Nephron progenitor cell (in vitro differentiated cells): Measurements from ENCODE around the gene DOK7.

Experiments
- DNase-seq: peaks from one replicate; pipeline ENCODE4 v3.0.0; 2021
- H3K27ac Mint-ChIP-seq: 2 replicates; pipeline ENCODE4 v1.8.0; 2021; ENCODE audit warnings: mild to moderate bottlenecking, moderate library complexity, mixed read lengths
- H3K27me3 Mint-ChIP-seq: 2 replicates; pipeline ENCODE4 v1.8.0; 2021; ENCODE audit warnings: mild to moderate bottlenecking, low read depth, mixed read lengths; ENCODE audit not compliant: poor library complexity
- H3K36me3 Mint-ChIP-seq: 2 replicates; pipeline ENCODE4 v1.8.0; 2021; ENCODE audit warnings: low read depth, mixed read lengths
- H3K4me1 Mint-ChIP-seq: 2 replicates; pipeline ENCODE4 v1.8.0; 2021; ENCODE audit warnings: mixed read lengths
- H3K4me3 Mint-ChIP-seq: 2 replicates; pipeline ENCODE4 v1.8.0; 2021; ENCODE audit warnings: mild to moderate bottlenecking, moderate library complexity, mixed read lengths
- H3K9me3 Mint-ChIP-seq: 2 replicates; pipeline ENCODE4 v1.8.0; 2021; ENCODE audit warnings: mild to moderate bottlenecking, moderate library complexity, mixed read lengths
- CTCF ChIP-seq: fragments of 200-600 bp; sonication (generic); IDR thresholded peaks from 2 replicates; pipeline ENCODE4 v1.5.0; 2021; ENCODE audit warnings: antibody characterized with exemption

The DOK7 gene

GRCh38 chr4:3416821-3417221 lies 46.3 kb upstream of the DOK7 start:
- peaks cover 41% of the 10 kb centered on the region for H3K36me3 Mint-ChIP-seq
- peaks cover 58% of the 10 kb centered on the region for H3K4me1 Mint-ChIP-seq
- H3K27me3 Mint-ChIP-seq: no peaks in the 10 kb centered on the region
- H3K9me3 Mint-ChIP-seq: no peaks in the 10 kb centered on the region
- DNase-seq: no peak
- H3K27ac Mint-ChIP-seq: peak overlapping the region; percentile 80
- no peak for TF ChIP-seq CTCF
- H3K4me3 Mint-ChIP-seq: no peak overlapping the region

DNA sequence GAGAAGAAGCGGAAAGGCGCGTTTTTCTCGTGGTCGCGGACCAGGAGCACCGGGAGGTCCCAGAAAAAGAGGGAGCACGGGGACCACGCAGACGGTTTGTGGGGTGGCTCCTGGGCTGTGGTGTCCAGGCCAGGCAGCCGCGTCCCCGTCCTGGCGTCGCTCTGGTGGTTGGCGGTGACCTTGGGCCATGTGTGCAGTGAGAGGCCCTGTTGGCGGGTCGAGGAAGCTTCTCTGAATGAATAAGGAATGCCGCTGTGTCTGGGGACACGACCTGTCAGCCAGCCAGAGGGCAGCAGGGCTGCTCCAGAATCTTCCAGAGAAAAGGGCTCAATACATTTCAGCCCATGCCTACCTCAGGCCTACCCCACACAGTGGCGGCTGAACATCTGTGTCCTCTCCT lies 45.7 kb upstream of the DOK7 start:
- Mint-ChIP-seq H3K27me3 (no peaks in the 10 kb centered on the region), H3K4me3 (no peak overlapping the region), H3K9me3 (no peaks in the 10 kb centered on the region), H3K4me1 (peaks cover 53% of the 10 kb centered on the region), H3K27ac (peak overlapping the region; percentile 29), H3K36me3 (peaks cover 41% of the 10 kb centered on the region)
- no peak for TF ChIP-seq CTCF
- no peak for DNase-seq

DNA sequence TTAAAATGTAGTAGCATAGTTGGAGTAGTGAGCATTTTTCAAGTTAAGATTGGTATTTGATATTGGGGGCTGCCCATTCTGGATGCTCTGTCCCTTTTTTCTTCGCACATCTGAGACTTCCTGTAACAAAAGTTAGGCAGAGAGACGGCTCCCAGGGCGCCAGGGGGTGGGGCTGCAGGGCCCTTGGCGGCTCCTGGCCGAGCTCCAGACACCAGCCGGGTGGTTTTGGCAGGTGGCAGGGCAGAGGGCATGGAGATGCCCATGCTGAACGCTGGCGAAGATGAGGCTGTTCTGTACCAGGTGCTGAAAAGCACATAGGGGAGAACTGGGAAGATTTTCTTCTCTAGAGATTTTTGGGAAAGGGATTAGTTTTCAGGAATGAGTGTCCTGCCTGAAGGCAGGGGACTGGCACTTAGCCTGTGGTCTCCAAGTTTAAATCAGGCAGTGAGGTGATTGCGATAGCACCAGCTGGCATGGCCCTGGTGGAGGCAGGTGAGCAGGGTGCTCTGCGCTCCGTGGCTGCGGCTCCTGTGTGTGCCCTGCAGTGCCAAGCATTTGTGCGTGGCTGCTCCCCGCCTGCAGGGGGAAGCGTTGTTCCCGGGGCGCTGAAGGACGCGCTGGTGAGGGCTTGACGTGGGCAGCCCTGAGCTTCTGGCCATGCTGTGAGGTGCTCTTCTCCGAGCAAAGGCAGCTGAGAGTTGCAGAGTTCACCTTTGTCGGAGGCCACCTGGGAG lies 44.9 kb upstream of the DOK7 start:
- Mint-ChIP-seq H3K9me3 (no peaks in the 10 kb centered on the region), H3K4me3 (no peak overlapping the region), H3K27me3 (no peaks in the 10 kb centered on the region), H3K4me1 (peaks cover 51% of the 10 kb centered on the region), H3K27ac (no peak overlapping the region), H3K36me3 (peaks cover 41% of the 10 kb centered on the region)
- TF ChIP-seq CTCF: no peak
- no peak for DNase-seq

GRCh38 chr4:3419836-3420605 lies 43.1 kb upstream of the DOK7 start:
- Mint-ChIP-seq H3K4me1 (peaks cover 36% of the 10 kb centered on the region), H3K4me3 (no peak overlapping the region), H3K9me3 (no peaks in the 10 kb centered on the region), H3K36me3 (peaks cover 40% of the 10 kb centered on the region), H3K27me3 (no peaks in the 10 kb centered on the region), H3K27ac (no peak overlapping the region)
- no peak for DNase-seq
- no peak for TF ChIP-seq CTCF

DNA sequence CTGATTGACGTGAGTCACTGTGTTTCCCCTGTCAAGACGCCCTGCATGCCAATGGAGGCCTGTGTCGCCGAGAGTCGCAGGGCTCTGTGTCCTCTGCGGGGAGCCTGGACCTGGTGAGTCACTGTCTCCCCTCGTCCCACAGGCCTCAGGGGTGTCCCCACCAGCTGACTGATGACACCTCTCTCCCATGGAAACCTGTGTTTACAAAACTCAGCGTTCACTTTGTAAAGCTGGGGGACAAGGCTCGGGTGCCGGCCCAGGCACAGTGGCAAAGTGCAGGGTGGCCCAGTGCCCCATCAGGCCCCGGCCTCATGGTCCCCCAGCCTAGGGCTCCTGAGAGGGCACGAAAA lies 42.5 kb upstream of the DOK7 start:
- Mint-ChIP-seq H3K4me1 (peaks cover 30% of the 10 kb centered on the region), H3K27ac (no peak overlapping the region), H3K36me3 (peaks cover 39% of the 10 kb centered on the region), H3K27me3 (no peaks in the 10 kb centered on the region), H3K4me3 (no peak overlapping the region), H3K9me3 (no peaks in the 10 kb centered on the region)
- no peak for TF ChIP-seq CTCF
- no peak for DNase-seq

DNA sequence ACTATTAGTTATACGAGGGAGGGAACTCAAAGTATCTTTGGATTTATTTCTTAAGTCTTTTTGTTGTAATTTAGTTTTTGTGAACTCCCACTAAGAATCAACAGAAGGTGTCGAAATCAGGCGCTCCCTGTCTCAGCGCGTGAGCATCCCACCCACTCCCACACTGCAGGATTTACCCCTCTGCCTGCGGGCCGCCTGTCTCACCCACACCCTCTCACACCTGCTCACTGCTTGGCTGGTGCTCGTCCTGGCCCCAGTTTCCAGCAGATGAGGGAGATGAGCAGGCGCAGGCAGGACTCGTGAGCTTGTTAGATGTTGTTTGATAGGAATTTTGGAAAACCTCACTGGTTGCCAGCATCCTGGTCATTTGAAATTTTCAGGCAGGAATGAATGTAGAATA lies 42.1 kb upstream of the DOK7 start:
- Mint-ChIP-seq H3K36me3 (peaks cover 38% of the 10 kb centered on the region), H3K4me3 (no peak overlapping the region), H3K4me1 (peaks cover 26% of the 10 kb centered on the region), H3K9me3 (no peaks in the 10 kb centered on the region), H3K27me3 (no peaks in the 10 kb centered on the region), H3K27ac (no peak overlapping the region)
- no peak for DNase-seq
- TF ChIP-seq CTCF: no peak
